ENCODE measurements around the gene IRF4.

The IRF4 gene

DNA sequence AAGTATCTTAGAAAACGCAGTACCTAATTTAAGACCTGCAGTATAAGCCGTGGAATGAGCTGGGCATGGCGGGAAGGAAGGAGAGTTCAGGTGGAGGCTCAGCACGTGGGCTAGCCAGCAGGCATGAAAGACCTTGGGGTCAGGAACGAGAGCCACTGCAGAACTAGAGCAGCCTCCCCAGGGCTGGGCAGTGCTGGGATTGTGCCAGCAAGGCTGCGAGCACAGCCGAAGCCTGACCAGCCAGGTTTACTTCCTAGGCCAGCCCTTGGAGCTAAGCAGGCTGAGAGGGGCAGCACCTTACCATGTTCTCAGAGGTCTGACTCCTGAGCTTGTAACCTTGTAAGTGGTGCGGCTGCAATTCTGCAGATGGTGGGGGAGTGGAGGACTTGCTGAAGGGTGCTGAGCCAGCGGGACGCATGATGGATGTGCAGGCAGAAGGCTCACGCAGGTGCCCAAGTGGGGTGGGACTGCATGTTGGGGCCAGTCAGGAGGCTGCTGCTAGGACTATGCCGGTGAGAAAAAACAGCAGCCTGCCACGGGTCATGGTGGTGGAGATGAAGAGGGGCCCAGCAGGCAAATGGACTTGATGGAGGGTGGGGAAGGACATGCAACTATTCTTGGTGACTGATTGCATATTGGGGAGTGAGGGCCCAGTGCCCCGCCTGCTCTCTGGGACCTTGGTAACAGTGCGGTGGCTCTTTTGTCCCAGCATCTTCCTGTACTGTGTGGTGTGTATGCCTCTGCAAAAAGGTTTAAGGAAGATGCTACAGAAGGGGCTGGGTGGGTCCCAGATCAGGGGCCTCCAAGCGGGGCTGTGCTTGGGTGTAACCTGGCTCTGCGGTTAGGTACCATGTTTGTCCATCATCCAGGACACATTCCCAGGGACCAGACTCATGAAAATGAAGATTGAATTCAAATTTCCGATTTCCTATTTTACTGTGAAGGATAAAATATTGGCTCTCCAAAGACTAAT, 37.6 kb upstream of the IRF4 start:
- peak; percentile 48 for DNase-seq

DNA sequence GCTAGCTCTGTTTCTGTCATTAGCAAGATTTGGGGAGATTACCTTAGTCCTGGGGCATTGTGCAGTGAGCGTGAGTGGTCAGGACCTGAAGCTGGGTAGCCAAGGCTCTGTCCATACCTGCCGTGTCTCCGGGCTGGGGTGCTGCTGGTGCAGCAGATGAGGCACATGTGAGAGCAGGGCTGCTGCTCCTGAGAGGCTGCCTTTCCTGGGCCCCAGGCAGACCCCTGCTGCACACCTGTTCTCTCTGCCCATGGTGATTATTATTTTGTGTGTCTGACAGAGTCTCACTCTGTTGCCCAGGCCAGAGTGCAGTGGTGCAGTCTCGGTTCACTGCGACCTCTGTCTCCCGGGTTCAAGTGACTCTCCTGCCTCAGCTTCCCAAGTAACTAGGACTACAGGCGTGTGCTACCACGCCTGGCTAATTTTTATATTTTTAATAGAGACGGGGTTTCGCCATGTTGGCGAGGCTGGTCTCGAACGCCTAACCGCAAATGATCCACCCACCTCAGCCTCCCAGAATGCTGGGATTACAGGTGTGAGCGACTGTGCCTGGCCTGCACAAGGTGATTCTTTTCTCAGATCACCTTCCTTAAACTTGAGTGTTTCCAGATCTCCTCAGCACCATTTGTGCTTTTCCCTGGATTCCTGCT, 36.8 kb upstream of the IRF4 start:
- DNase-seq = no peak

DNA sequence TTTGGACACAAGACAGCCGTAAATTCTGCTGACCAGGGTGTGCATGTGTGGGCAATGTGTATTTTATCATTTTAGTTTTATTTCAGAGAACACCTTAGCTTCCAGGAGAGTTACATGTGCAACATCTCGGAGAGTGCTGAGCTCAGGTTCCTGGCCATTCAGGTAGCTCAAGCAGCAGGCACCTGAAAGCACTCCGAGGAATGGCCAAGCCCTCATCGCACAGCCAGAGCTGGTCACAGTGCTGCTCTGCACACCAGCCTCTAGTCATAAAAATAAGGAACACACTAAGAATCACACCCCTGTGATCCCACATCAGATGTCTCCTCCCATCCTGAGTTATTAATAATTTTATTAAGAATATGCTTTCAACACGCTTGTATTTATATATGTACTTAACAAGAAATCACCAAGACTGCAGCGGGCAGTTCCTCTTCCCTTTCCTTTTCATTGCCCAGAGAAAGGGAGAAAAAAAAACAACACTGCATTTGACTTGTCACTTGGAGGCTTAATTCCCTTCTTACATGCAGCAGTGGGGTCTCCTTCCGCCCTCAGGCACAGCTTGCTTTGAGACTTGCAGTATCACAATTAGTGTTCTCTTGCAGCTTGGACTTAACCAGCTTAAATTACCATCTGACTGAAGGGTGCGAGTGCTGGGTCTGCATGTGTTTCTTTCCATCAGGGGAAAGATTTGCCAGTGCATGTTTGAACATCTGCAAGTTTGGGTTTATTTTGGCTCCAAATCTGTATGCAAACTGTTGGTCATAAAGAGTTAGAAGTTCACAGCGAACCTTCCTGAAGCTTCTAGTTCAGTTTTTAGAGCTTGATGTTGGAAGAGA, 36.0 kb upstream of the IRF4 start:
- no peak for DNase-seq

- no peak for DNase-seq
Observed at GRCh38 chr6:356828-357251, 34.7 kb upstream of the IRF4 start.

DNA sequence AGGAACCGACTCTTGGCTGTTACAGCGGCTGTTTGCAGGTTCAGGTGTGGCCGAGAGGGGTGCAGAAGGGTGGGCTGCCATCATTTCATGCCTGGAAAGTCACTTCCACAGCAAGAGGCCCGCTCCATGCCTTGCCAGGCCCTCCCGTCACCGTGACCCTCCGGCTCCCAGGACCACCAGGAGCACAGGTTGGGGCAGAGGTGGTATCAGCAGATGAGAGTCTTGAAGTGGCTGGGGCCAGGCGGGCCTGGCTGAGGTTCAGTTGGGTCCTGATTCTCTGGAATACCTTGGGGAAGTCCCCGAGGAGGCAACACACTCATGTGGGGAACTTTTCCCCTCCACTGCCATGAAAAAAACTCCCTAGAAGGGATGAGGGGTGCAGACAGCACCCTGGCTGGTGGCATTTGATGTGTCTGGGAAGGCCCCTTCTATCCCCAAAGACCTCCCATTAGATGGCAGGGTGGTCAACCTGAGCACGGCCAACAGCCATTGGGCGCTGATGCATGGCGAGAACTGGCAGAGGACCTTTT, 34.2 kb upstream of the IRF4 start:
- no peak for DNase-seq

DNA sequence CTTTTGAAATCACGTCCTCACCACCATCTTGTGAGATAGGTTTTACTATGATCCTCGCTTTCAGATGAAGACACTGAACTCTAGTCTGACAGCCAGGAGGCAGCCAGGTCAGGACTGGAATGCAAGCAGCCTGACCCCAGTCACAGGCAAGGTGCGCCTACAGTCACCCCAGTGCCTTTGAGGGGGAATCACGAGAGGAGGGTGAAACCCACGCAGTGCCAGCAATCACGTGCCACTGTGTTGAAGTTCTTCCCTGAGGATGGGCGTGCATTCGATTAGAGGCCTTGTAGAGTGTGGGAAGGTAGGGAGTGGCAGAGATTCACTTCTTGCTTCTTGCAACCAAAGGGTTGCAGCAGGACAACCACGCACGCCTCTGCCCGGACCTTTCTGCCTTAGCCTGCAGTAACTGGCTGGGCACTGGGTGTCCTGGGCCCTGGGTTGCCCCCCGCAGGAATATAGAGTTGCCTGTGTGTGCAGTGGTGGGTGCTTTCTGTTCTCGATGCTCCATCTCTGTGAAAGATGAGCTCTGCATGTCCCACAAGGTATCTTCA, 33.7 kb upstream of the IRF4 start:
- DNase-seq = no peak

DNA sequence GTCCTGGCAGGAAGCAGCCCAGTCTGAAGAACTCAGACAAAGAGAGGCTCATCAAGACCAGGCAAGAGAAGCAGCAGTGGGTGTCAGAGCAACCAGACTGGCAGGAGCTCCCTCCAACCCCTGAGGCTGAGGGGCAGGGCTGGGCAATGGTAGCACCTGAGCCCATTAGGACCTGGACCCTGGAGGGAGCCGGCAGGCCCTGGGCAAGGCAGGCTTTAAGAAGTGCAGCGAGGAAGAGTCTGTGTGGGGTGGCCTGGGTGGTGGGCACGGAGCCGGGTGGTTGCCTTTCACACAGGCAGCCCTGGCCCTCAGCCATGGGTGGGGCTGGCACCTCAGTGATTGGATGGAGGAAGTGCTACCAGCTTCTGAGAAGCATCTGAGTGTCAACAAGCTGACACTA, 33.1 kb upstream of the IRF4 start:
- no peak for DNase-seq

GRCh38 chr6:358847-359246, 32.7 kb upstream of the IRF4 start:
- DNase-seq = no peak

DNA sequence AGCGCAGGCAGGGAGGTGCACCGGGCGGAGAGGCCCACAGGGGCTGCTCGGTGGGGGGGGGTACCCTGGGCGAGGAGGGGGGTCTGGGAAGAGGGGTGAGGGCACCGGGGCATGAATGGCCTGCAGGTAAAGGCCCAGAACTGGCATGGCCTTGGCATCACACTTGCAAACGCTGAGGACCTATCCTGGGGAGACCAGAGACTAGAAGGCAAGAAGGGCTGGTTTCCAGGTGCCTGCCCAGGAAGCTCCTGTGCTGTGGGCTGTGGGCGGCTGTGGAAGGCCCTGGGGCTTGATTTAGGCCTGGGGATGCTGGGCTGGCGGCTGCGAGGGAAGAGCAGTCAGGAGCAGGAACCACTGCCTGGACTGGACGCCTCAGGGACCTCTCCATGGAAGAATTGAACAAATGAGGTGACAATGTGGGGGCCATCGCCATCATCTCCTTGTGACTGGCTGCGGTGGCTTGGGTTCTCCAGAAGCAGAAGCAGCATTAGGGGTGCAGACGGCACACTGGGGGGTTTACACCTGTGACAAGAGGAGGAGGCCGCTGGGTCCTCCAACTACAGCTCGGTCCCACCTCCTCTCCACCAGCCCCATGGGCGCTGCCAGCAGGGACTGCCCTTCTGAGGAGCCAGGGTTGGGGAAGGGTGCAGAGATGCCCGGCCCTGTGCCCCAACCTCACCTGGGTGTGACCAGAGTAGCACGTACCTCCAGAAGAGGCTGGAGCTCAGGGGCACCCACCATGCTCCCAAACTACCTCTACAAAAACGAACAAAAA, 32.1 kb upstream of the IRF4 start:
- no peak for DNase-seq

DNA sequence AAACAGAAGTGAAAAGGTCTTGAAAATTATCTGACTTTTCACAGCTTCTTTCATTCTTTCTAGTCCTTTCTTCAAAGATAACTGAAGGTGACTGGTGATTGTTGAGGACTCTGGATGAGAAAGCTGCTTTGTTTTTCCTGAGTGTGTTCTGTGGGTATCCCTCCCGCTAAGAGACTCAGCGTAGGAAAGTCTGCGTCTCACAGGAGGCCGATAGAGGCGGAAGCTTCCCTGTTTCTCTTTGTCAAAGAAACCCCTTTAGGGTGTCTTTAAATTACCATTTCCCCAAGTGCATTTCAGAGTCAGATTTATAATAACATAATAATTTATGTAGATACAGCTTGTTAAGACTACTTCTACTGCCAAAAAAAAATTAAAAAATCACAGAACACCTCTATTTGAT, 31.2 kb upstream of the IRF4 start:
- DNase-seq = no peak

DNA sequence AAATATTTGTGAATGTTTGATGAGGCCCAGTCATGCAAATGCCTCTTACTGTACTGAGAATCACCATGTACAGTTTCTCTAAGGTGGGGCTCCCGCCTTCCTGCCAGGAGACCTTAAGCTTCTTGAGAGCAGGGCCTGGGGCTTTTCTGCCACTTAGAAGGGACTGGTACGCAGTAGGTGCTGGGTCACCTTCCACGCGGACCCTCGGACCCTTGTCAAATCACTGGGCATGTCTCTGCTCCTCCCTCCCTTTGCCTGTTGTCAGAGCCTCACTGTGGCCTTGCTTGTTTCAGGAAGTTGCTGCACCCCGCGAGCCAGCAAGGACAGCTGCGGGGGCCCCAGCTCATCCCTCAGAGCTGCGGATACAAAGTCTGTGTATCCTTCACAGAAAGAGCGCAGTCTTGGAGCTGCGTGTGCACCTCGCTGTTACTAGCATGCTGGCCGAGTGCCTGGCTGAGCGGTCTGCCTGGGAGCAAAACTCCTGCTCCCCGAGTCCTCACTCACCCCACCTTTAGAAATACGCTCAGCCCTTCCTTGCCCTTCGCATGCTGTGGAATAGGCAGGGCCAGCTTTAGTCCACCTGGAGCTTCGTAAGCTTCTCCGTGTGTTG, 30.7 kb upstream of the IRF4 start:
- DNase-seq = no peak

DNA sequence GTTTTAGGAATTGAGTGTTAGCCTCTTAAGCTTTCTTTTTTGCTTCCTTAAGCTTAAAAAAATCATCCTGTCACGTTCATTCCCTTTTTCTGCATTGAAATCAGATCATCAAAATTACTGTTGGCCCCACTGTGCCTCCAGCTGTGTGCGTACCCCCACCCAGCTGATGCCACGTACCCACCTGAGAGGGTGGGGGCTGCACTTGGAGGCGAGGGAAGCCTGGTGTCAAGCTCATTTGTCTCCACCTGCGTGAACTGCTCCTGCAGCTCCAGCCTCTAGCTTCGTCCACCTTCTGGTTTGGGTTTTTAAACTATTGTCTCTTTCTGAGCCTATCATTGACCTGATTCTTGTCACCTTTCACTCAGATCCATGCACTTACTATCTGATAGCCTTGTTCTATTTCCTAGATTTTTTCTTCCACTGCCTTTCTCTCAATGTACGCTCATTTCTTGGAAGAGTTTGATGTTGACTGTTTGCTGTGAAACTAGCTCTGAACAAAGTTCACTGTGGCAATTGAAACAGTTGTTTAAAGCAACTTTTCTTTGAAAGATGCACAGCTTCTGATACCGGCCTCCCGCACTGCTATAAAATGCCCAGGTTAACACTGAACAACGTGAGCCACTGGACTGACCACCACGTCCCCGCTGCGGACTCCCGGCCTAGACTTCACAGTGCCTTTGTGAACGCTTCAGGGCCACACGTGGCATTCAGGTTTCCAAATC, 30.0 kb upstream of the IRF4 start:
- no peak for DNase-seq

- DNase-seq = no peak
Observed at GRCh38 chr6:362231-362923, 29.2 kb upstream of the IRF4 start.

GRCh38 chr6:362924-363249, 28.7 kb upstream of the IRF4 start:
- no peak for DNase-seq

GRCh38 chr6:363291-363690, 28.3 kb upstream of the IRF4 start:
- no peak for DNase-seq

DNA sequence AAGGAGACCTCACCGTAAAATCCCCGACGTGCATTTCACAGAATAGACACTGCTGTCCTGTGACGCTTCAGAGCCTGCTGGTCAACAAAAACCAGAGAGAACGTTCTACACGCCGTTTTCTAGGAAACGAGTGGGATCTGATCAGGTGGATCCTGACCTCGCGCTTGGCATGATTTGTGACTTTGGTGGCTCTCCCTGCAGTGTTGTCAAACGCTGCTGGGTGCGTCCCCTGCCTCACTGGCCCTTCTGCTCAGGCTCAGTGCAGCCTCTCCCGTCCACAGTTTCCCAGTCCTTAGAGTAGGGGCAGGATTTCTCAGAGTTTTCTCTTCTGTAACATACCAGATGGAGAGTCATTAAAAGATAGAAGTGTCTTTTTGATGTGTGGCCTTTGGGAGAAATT, 27.6 kb upstream of the IRF4 start:
- no peak for DNase-seq

DNA sequence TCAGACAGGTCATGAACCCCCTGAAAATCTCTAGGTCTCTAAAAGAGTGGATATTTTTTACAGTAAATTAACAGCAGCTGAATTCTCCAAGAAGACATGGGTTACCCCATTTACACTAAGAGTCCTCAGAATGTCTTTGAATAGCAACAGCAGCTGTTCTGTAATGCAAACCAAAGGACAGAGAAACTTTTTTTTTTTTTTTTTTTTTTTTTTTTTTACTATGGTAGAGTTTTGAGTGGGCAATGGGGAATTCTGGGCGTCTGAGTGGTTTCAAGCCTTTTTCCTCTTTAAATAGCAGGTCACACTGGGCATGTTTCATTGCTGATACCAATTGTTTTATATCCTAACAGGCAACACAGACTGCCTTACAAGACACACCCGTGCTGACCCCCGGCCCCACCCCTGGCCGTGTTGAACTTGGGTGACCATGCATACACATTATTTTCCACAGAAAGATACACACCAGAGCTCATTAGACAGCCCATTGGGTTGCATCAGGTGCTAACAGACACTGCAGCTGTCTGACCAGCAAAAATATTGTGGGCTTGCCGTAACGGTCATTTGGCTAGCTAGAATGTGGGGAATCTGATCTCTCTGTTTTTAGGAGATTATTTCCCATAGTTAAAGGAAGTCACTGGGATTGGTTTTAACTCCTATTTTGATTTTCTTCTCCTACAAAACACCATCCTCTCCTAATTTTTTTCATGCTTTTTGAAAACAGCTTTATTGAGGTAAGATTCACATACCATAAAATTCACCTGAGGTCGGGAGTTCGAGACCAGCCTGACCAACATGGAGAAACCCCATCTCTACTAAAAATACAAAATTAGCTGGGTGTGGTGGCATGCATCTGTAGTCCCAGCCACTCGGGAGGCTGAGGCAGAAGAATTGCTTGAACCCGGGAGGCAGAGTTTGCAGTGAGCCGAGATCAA, 26.7 kb upstream of the IRF4 start:
- no peak for DNase-seq

GRCh38 chr6:365835-366234, 25.7 kb upstream of the IRF4 start:
- no peak for DNase-seq
